H1 (cell line): ENCODE measurements around the gene EPN2. TPM values are rescaled to one million over a fixed set of nuclear protein-coding genes. Genes with fewer than 3 reads are reported as not detected.

Experiments used
- ASH2L ChIP-seq: fragments of 200-600, 300-600 bp; sonication (generic); IDR thresholded peaks from one replicate; pipeline ENCODE4 v1.7.1; 2017; ENCODE audit warnings: low read length
- BCL11A ChIP-seq, 2 experiments: IDR thresholded peaks; one replicate each; pipeline ENCODE4 v1.6.1; 2011; ENCODE audit warnings: low read depth in 2 of 2, low read length in 2 of 2, mild to moderate bottlenecking in 2 of 2
- EP300 ChIP-seq, 2 experiments: IDR thresholded peaks; 1 replicate in 1 of 2; 2 replicates in 1 of 2; pipeline ENCODE4 v1.6.1; 2011 to 2012; ENCODE audit warnings: low read depth in 2 of 2, low read length in 2 of 2, mild to moderate bottlenecking in 2 of 2, borderline replicate concordance in 1 of 2, inconsistent platforms in 1 of 2, moderate library complexity in 1 of 2
- HDAC2 ChIP-seq, 2 experiments: fragments of 300-600 bp in 1 of 2; sonication (generic) in 1 of 2; IDR thresholded peaks; 2 replicates each; pipeline ENCODE4 v1.6.1; 2011 to 2012; ENCODE audit warnings: low read depth in 2 of 2, low read length in 2 of 2, mild to moderate bottlenecking in 2 of 2, moderate library complexity in 2 of 2, borderline replicate concordance in 1 of 2, inconsistent platforms in 1 of 2
- RAD21 ChIP-seq, 2 experiments: IDR thresholded peaks in 1 of 2; conservative IDR thresholded peaks in 1 of 2; 2 replicates each; pipeline ENCODE4 v1.6.1; 2011; ENCODE audit warnings: low read depth in 2 of 2, low read length in 2 of 2, improper control_type of control experiment in 1 of 2, inconsistent platforms in 1 of 2, mild to moderate bottlenecking in 1 of 2, moderate library complexity in 1 of 2
- SP1 ChIP-seq: IDR thresholded peaks from 2 replicates; pipeline ENCODE4 v1.6.1; 2011; ENCODE audit warnings: low read depth, low read length
- SP4 ChIP-seq: IDR thresholded peaks from 2 replicates; pipeline ENCODE4 v1.6.1; 2012; ENCODE audit warnings: low read length, inconsistent platforms
- TAF1 ChIP-seq: IDR thresholded peaks from 2 replicates; pipeline ENCODE4 v1.6.1; 2011; ENCODE audit warnings: mild to moderate bottlenecking, low read depth, low read length
- TEAD4 ChIP-seq: IDR thresholded peaks from 2 replicates; pipeline ENCODE4 v1.6.1; 2012; ENCODE audit warnings: low read depth, low read length, inconsistent platforms, mixed read lengths
- YY1 ChIP-seq: IDR thresholded peaks from 2 replicates; pipeline ENCODE4 v1.6.1; 2011; ENCODE audit warnings: low read depth, mild to moderate bottlenecking, low read length
- polyA plus RNA-seq, 7 experiments: library from polyadenylated mRNA; depleted of rRNA in 3 of 7; stranded (reverse) in 5 of 7; unstranded in 2 of 7; fragments of >200 nt in 5 of 7; fragments of 200-250 nt in 2 of 7; gene quantifications; 1 replicate in 5 of 7; 2 replicates in 1 of 7; 4 replicates in 1 of 7; pipeline versions ENCODE4 v1.2.1 to v1.2.3, GENCODE V29; 2011 to 2013; ENCODE audit warnings: missing spikeins in 2 of 7, mixed read lengths in 2 of 7
- total RNA-seq: library from RNA; stranded (reverse); fragmentation: NEBNext Ultra II Directional; extraction: Animal tissue kit (Norgen Biotek cat#: 25700); gene quantifications from 2 replicates; pipeline ENCODE4 v1.2.1, GENCODE V29; 2021
- TF ChIP-seq, protein P1 (sequence below): fragments of 300-600 bp; sonication (generic); IDR thresholded peaks from 2 replicates; pipeline ENCODE4 v1.7.1; 2012; ENCODE audit warnings: low read length, moderate library complexity, mild to moderate bottlenecking, inconsistent platforms; ENCODE audit not compliant: insufficient replicate concordance

The EPN2 gene
- total and polyA plus RNA-seq, 2 of the 8 experiments (the other 6 are each of a cell fraction or from before 2014, with no cell fraction given): 28.7 to 55.8 TPM

DNA sequence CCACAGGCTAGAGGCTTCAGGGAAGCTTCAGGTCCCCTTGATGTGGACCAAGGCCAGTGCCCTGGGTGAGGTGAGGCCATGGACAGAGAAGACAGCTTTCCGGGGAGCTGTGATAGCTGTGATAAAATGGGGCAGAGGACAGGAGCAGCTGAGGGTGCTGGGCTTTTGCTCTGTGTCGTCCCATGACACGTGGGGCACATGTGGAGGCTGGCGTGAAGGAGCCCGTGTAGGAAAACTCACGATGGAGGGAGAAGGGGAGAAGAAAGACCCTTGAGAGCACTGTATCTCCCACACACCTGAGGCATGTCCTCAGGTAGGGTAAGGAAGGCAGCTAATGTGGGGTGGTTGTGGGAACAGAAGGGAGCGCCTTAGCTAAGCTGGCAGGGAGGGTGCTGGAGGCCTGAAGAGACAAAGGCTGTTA lies 104.1 kb downstream of the EPN2 start (continued):
- TF ChIP-seq, protein P1, sequence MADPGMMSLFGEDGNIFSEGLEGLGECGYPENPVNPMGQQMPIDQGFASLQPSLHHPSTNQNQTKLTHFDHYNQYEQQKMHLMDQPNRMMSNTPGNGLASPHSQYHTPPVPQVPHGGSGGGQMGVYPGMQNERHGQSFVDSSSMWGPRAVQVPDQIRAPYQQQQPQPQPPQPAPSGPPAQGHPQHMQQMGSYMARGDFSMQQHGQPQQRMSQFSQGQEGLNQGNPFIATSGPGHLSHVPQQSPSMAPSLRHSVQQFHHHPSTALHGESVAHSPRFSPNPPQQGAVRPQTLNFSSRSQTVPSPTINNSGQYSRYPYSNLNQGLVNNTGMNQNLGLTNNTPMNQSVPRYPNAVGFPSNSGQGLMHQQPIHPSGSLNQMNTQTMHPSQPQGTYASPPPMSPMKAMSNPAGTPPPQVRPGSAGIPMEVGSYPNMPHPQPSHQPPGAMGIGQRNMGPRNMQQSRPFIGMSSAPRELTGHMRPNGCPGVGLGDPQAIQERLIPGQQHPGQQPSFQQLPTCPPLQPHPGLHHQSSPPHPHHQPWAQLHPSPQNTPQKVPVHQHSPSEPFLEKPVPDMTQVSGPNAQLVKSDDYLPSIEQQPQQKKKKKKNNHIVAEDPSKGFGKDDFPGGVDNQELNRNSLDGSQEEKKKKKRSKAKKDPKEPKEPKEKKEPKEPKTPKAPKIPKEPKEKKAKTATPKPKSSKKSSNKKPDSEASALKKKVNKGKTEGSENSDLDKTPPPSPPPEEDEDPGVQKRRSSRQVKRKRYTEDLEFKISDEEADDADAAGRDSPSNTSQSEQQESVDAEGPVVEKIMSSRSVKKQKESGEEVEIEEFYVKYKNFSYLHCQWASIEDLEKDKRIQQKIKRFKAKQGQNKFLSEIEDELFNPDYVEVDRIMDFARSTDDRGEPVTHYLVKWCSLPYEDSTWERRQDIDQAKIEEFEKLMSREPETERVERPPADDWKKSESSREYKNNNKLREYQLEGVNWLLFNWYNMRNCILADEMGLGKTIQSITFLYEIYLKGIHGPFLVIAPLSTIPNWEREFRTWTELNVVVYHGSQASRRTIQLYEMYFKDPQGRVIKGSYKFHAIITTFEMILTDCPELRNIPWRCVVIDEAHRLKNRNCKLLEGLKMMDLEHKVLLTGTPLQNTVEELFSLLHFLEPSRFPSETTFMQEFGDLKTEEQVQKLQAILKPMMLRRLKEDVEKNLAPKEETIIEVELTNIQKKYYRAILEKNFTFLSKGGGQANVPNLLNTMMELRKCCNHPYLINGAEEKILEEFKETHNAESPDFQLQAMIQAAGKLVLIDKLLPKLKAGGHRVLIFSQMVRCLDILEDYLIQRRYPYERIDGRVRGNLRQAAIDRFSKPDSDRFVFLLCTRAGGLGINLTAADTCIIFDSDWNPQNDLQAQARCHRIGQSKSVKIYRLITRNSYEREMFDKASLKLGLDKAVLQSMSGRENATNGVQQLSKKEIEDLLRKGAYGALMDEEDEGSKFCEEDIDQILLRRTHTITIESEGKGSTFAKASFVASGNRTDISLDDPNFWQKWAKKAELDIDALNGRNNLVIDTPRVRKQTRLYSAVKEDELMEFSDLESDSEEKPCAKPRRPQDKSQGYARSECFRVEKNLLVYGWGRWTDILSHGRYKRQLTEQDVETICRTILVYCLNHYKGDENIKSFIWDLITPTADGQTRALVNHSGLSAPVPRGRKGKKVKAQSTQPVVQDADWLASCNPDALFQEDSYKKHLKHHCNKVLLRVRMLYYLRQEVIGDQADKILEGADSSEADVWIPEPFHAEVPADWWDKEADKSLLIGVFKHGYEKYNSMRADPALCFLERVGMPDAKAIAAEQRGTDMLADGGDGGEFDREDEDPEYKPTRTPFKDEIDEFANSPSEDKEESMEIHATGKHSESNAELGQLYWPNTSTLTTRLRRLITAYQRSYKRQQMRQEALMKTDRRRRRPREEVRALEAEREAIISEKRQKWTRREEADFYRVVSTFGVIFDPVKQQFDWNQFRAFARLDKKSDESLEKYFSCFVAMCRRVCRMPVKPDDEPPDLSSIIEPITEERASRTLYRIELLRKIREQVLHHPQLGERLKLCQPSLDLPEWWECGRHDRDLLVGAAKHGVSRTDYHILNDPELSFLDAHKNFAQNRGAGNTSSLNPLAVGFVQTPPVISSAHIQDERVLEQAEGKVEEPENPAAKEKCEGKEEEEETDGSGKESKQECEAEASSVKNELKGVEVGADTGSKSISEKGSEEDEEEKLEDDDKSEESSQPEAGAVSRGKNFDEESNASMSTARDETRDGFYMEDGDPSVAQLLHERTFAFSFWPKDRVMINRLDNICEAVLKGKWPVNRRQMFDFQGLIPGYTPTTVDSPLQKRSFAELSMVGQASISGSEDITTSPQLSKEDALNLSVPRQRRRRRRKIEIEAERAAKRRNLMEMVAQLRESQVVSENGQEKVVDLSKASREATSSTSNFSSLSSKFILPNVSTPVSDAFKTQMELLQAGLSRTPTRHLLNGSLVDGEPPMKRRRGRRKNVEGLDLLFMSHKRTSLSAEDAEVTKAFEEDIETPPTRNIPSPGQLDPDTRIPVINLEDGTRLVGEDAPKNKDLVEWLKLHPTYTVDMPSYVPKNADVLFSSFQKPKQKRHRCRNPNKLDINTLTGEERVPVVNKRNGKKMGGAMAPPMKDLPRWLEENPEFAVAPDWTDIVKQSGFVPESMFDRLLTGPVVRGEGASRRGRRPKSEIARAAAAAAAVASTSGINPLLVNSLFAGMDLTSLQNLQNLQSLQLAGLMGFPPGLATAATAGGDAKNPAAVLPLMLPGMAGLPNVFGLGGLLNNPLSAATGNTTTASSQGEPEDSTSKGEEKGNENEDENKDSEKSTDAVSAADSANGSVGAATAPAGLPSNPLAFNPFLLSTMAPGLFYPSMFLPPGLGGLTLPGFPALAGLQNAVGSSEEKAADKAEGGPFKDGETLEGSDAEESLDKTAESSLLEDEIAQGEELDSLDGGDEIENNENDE: no peak
- TF ChIP-seq ASH2L: no peak
- no peak for TF ChIP-seq SP4
- no peak for TF ChIP-seq EP300 (IDR thresholded peaks at IDR 0.05; ENCODE audit: borderline replicate concordance in 1 of 2, low read depth in 2 of 2, low read length in 2 of 2)
- no peak for TF ChIP-seq HDAC2 (IDR thresholded peaks at IDR 0.05; ENCODE audit: borderline replicate concordance in 1 of 2, low read depth in 2 of 2, low read length in 2 of 2)
- no peak for TF ChIP-seq TAF1
- TF ChIP-seq TEAD4: no peak
- no peak for TF ChIP-seq YY1
- no peak for TF ChIP-seq BCL11A (IDR thresholded peaks at IDR 0.05; ENCODE audit: low read depth in 2 of 2, low read length in 2 of 2)
- TF ChIP-seq RAD21 (IDR thresholded peaks at IDR 0.05 in 1 of 2, conservative IDR thresholded peaks at IDR 0.05 in 1 of 2; ENCODE audit: low read depth in 2 of 2, low read length in 2 of 2): no peak
- TF ChIP-seq SP1: no peak
